ENCODE data around the gene CRLF1. TPM values are rescaled to one million over a fixed set of nuclear protein-coding genes. Genes with fewer than 3 reads are reported as not detected.

The CRLF1 gene
- total and polyA plus RNA-seq, 2 of the 8 experiments (the other 6 are each of a cell fraction or from before 2014, with no cell fraction given): 7.2 to 10.3 TPM

DNA sequence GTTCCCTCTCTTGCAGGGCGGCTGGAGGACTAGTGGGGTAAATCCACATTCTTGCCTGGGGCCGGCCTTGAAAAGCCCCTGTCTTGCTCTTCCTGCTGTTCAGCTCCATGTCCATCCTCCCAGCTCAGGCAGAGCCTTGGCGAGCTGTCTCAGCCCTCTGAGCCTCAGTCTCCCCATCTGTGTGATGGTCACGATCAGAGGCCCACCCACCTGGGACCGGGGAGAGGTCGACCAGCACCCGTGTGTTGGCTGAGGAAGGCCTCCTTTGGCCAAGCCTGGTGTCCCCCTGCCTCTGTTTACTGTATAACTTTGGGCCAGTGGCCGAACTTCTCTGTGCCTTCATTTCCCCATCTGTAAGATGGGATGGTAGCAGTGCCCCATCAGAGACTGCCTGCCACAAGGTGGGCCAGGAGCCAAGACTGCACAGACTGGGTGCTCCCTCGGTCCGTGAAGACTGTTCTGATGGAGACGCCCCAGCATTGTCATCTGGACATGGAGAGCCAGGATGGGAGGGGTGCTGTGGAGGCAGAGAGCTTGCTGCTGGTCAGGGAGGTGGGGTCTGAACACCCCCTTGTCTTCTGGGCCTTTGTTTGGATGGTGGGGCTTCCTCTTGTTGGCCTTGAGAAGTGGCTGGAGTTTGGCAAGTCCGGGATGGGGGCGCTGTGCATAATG lies 48.7 kb upstream of the CRLF1 start:
- CTCF ChIA-PET (ENCODE audit: partially characterized antibody): interaction anchor here (0.8 to 1.5 kb wide), 2 partner anchors 14 to 204 kb away, joined by 3 to 4 read pairs; no protein-coding TSS in a partner anchor
- WGBS, 2 experiments (ENCODE audit: extremely low coverage in 1 of 2, insufficient coverage in 1 of 2, insufficient read length in 1 of 2, insufficient replicate concordance in 2 of 2, low coverage in 1 of 2, low lambda C conversion rate in 2 of 2, missing lambda C conversion rate in 1 of 2): 96% methylated on average over 11 of the region's 13 CpGs; no CpG with 5 or more reads in 1 of the 2 experiments

More for the DNA sequence above, 48.7 kb upstream of the CRLF1 start:
- Histone ChIP-seq H3K18ac (ENCODE audit: extremely low read depth, low read length) (no peak overlapping the region), H2AFZ (ENCODE audit: low read length) (no peak overlapping the region), H3K36me3 (ENCODE audit: control insufficient read depth in 2 of 4, insufficient read depth in 4 of 4, low read length in 3 of 4) (no peaks in the 10 kb centered on the region), H2BK5ac (ENCODE audit: low read depth, low read length) (no peak overlapping the region; the same call in 1 of the 2 replicates), H3K56ac (replicated peaks; ENCODE audit: insufficient read length, low read depth, low read length) (no peak overlapping the region), H4K5ac (ENCODE audit: insufficient read length, low read depth, low read length) (no peak overlapping the region), H3K27me3 (replicated peaks in 1 of 4; ENCODE audit: control insufficient read depth in 3 of 4, extremely low read depth in 1 of 4, insufficient read depth in 3 of 4, low read length in 3 of 4) (peaks cover 0 to 4% (median 0%) of the 10 kb centered on the region in 4 experiments; a peak in 1 of 7 replicates), H3K9ac (replicated peaks in 1 of 4; ENCODE audit: extremely low read depth in 1 of 4, low read depth in 3 of 4, low read length in 3 of 4) (no peak overlapping the region), H3K4me3 (ENCODE audit: extremely low read depth in 1 of 4, insufficient read depth in 2 of 4, low read depth in 3 of 4, low read length in 4 of 4) (no peak overlapping the region), H2BK20ac (ENCODE audit: low read length) (no peak overlapping the region), H3K23me2 (ENCODE audit: low read depth, low read length) (peaks cover 13% of the 10 kb centered on the region; the same call in 1 of the 2 replicates), H3K9me3 (ENCODE audit: insufficient read depth in 2 of 2, low read depth in 1 of 2, low read length in 1 of 2) (no peaks in the 10 kb centered on the region), H4K8ac (ENCODE audit: extremely low read depth, insufficient read depth, low read length) (peak overlapping the region; percentile 17; the same call in 1 of the 2 replicates), H4K91ac (replicated peaks; ENCODE audit: insufficient read length, low read length) (no peak overlapping the region), H3K79me1 (ENCODE audit: low read depth, low read length) (peaks cover 8% of the 10 kb centered on the region), H3K14ac (ENCODE audit: insufficient read length) (no peak overlapping the region), H2BK12ac (ENCODE audit: low read depth, low read length) (no peak overlapping the region), H2BK120ac (replicated peaks; ENCODE audit: low read depth, low read length) (no peak overlapping the region), H3K4me2 (ENCODE audit: insufficient read depth in 1 of 2, low read depth in 2 of 2, low read length in 2 of 2) (no peak overlapping the region), H3K27ac (ENCODE audit: low read depth, low read length) (no peak overlapping the region), H3K4me1 (replicated peaks in 1 of 4; ENCODE audit: control insufficient read depth in 3 of 4, insufficient read depth in 4 of 4, low read length in 3 of 4) (peaks cover 0 to 15% (median 5%) of the 10 kb centered on the region in 4 experiments; a peak in 5 of 7 replicates), H3K4ac (replicated peaks; ENCODE audit: insufficient read length, low read depth, low read length) (no peak overlapping the region), H2BK15ac (ENCODE audit: low read length) (no peak overlapping the region), H3K79me2 (ENCODE audit: control insufficient read depth in 1 of 2, insufficient read depth in 2 of 2, low read length in 2 of 2) (no peaks in the 10 kb centered on the region; a peak in 1 of 4 replicates), H4K20me1 (replicated peaks in 1 of 2; ENCODE audit: control insufficient read depth in 1 of 2, insufficient read depth in 2 of 2, low read length in 2 of 2) (peaks cover 7 to 31% of the 10 kb centered on the region in 2 experiments), H3K23ac (ENCODE audit: insufficient read length) (no peak overlapping the region), H2AK5ac (ENCODE audit: low read depth, low read length) (0 out of 2 replicates have a peak overlapping the region, but pooled peaks have one; percentile 24)
- DNase-seq (ENCODE audit: low read depth in 1 of 2, low spot score in 2 of 2): no peak
- TF ChIP-seq RXRA (IDR thresholded peaks at IDR 0.05; ENCODE audit: insufficient read depth, low read depth, low read length): no peak
- TF ChIP-seq SIN3A (conservative IDR thresholded peaks at IDR 0.05 in 1 of 2, IDR thresholded peaks at IDR 0.05 in 1 of 2; ENCODE audit: low read depth in 1 of 2, low read length in 2 of 2): no peak
- TF ChIP-seq, protein P1, sequence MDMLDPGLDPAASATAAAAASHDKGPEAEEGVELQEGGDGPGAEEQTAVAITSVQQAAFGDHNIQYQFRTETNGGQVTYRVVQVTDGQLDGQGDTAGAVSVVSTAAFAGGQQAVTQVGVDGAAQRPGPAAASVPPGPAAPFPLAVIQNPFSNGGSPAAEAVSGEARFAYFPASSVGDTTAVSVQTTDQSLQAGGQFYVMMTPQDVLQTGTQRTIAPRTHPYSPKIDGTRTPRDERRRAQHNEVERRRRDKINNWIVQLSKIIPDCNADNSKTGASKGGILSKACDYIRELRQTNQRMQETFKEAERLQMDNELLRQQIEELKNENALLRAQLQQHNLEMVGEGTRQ (IDR thresholded peaks at IDR 0.05; ENCODE audit: low read length): no peak
- TF ChIP-seq SIRT6 (IDR thresholded peaks at IDR 0.05; ENCODE audit: low read length): no peak
- TF ChIP-seq EGR1 (IDR thresholded peaks at IDR 0.05; ENCODE audit: borderline replicate concordance, low read depth, low read length): no peak
- no peak for TF ChIP-seq SP2 (IDR thresholded peaks at IDR 0.05; ENCODE audit: low read length)
- TF ChIP-seq CHD2 (IDR thresholded peaks at IDR 0.05; ENCODE audit: low read length): no peak
- TF ChIP-seq YY1 (IDR thresholded peaks at IDR 0.05; ENCODE audit: low read depth, low read length): no peak
- no peak for TF ChIP-seq BCL11A (IDR thresholded peaks at IDR 0.05; ENCODE audit: low read depth in 2 of 2, low read length in 2 of 2)
- POLR2A ChIA-PET (ENCODE audit: partially characterized antibody): interaction anchor here (0.6 to 1.6 kb wide), 2 partner anchors 10 to 443 kb away, joined by 3 to 4 read pairs; no protein-coding TSS in a partner anchor
- no peak for FAIRE-seq

Data from H1 (cell line).